ENCODE measurements around the gene ZG16B. TPM values are rescaled to one million over a fixed set of nuclear protein-coding genes. Genes with fewer than 3 reads are reported as not detected.
A peak's percentile ranks its signal among the peaks of the same experiment; 100 is the strongest.

The ZG16B gene
- total RNA-seq, 1 experiment from 2014 or later: 19.9 TPM

DNA sequence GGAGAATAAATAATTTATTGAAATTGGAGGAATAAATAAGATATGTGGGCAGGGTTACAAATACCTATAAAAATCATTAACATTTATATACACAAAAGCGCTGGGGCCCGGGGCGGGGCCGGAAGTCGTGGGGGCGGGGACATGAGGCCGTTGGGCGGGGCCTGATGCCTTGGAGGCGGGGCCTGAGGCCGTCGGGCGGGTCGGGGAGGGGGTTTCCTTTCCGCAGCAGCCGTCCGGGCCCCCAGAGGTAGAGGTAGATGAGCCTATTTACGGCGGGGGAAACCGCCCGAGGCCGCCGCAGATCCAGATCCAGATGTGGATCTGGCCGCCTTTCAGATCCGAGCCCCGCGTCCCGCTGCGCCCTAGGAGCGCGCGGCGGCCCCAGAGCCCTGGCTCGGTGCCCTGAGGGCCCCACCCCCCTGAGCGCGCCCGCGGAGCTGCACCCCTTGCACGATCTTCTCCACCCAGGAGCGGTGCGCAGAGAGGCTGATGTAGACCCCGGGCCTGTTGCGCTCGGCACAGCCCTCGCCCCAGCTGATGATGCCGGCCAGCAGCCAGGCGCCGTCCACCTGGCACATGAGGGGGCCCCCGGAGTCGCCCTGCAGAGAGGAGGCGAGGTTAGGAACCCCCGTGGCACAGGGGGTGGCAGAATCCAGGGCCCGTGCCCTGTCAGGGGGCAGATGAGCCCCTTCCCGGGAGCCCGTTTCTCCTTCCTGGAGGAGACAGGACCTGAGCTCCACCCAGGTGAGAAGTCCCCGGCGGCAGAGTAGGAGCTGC is 22.8 kb downstream of the ZG16B start:
- Histone ChIP-seq H3K27me3 (ENCODE audit: insufficient read depth, low read depth) (no peaks in the 10 kb centered on the region), H3K4me3 (no peak overlapping the region), H3K4me2 (no peak overlapping the region), H2AFZ (no peak overlapping the region), H3K27ac (no peak overlapping the region), H3F3A (ENCODE audit: insufficient read depth, low read depth) (peaks cover 67% of the 10 kb centered on the region), H3K9me2 (ENCODE audit: insufficient read depth) (no peaks in the 10 kb centered on the region), H4K20me1 (ENCODE audit: insufficient read depth) (peaks cover 5% of the 10 kb centered on the region), H3K9me3 (ENCODE audit: insufficient read depth, low read depth) (peaks cover 14% of the 10 kb centered on the region), H3K79me2 (ENCODE audit: low read depth) (peaks cover 37% of the 10 kb centered on the region), H3K36me3 (ENCODE audit: low read depth) (peaks cover 30% of the 10 kb centered on the region), H3K4me1 (replicated peaks; ENCODE audit: insufficient read depth) (peaks cover 43% of the 10 kb centered on the region)
- no peak for DNase-seq
- TF ChIP-seq, protein P1, sequence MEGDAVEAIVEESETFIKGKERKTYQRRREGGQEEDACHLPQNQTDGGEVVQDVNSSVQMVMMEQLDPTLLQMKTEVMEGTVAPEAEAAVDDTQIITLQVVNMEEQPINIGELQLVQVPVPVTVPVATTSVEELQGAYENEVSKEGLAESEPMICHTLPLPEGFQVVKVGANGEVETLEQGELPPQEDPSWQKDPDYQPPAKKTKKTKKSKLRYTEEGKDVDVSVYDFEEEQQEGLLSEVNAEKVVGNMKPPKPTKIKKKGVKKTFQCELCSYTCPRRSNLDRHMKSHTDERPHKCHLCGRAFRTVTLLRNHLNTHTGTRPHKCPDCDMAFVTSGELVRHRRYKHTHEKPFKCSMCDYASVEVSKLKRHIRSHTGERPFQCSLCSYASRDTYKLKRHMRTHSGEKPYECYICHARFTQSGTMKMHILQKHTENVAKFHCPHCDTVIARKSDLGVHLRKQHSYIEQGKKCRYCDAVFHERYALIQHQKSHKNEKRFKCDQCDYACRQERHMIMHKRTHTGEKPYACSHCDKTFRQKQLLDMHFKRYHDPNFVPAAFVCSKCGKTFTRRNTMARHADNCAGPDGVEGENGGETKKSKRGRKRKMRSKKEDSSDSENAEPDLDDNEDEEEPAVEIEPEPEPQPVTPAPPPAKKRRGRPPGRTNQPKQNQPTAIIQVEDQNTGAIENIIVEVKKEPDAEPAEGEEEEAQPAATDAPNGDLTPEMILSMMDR (conservative IDR thresholded peaks at IDR 0.05): no peak
- no peak for TF ChIP-seq EZH2 (IDR thresholded peaks at IDR 0.05; ENCODE audit: low read depth)
- intact Hi-C loops (cut with micrococcal nuclease; ENCODE audit: unreplicated experiment): no loop called here
- ChIA-PET CTCF (no interaction called here), POLR2A (ENCODE audit: unreplicated experiment) (no interaction called here)
- no TSS peak for BruUV-seq (replicated peaks)

DNA sequence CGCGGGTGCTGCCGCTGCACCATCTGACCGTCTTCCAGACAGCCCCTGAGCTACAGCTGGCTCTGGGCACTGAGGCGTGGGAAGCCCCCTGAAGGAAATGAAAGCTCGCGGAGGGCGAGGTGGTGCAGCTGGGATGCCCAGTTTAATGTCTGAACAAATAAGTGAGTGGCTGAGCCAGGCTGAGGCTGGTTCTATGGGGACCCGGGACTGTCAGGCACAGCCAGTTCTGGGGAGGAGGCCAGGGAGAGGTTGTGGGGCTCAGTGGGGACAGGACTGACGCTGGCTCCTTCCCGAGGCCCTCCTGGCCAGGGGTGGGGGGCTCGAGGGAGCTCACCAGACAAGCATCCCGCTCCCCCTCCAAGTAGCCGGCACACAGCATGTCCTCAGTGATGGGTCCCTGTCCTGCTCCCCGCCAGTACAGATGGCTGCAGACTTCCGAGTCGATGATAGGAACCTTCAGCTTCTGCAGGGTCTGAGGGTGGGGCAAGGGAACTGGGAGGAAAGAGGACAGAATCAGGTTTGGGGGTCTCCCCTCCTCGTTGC is 23.5 kb downstream of the ZG16B start:
- Histone ChIP-seq H3K36me3 (ENCODE audit: low read depth) (peaks cover 30% of the 10 kb centered on the region), H3K27ac (no peak overlapping the region), H3K27me3 (ENCODE audit: insufficient read depth, low read depth) (no peaks in the 10 kb centered on the region), H3K79me2 (ENCODE audit: low read depth) (peaks cover 37% of the 10 kb centered on the region), H2AFZ (no peak overlapping the region), H4K20me1 (ENCODE audit: insufficient read depth) (peaks cover 5% of the 10 kb centered on the region), H3K9me2 (ENCODE audit: insufficient read depth) (no peaks in the 10 kb centered on the region), H3F3A (ENCODE audit: insufficient read depth, low read depth) (peaks cover 67% of the 10 kb centered on the region), H3K4me1 (replicated peaks; ENCODE audit: insufficient read depth) (peaks cover 38% of the 10 kb centered on the region), H3K4me3 (no peak overlapping the region), H3K9me3 (ENCODE audit: insufficient read depth, low read depth) (peaks cover 14% of the 10 kb centered on the region), H3K4me2 (no peak overlapping the region)
- BruUV-seq (replicated peaks): no TSS peak
- intact Hi-C loops (cut with micrococcal nuclease; ENCODE audit: unreplicated experiment): no loop called here
- ChIA-PET CTCF (no interaction called here), POLR2A (ENCODE audit: unreplicated experiment) (interaction anchor here (0.6 to 1.0 kb wide), 3 partner anchors 24 to 180 kb away, joined by 3 to 21 read pairs (median 3); partner anchors contain the start of gene ZG16B)
- TF ChIP-seq, protein P1 (conservative IDR thresholded peaks at IDR 0.05): no peak
- TF ChIP-seq EZH2 (IDR thresholded peaks at IDR 0.05; ENCODE audit: low read depth): no peak
- no peak for DNase-seq

DNA sequence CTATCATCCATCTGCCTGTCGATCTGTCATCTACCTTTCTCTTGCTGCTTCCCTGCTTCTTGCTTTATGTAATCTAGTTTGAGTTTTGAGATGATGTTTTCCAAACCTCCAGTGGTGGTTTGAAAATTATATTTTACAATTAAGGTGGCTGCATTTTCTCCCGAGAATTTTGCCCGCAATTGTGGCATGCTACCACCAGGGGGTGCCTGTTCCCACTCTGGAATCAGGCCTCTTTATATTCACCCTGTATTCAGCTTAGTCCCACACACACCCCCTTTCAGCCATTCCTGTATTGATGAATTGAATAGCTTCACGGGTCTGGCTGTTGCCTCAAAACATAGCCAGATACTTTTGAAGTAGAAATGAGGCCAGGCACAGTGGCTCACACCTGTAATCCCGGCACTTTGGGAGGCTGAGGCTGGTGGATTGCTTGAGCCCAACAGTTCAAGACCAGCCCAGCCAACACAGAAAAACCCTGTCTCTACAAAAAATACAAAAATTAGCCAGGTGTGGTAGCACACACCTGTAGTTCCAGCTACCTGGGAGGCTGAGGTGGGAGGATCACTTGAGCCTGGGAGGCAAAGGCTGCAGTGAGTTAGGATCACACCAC is 24.7 kb downstream of the ZG16B start:
- Histone ChIP-seq H3K9me3 (ENCODE audit: insufficient read depth, low read depth) (peaks cover 14% of the 10 kb centered on the region), H3K9me2 (ENCODE audit: insufficient read depth) (no peaks in the 10 kb centered on the region), H3K27ac (no peak overlapping the region), H3K36me3 (ENCODE audit: low read depth) (peaks cover 30% of the 10 kb centered on the region), H3K4me1 (replicated peaks; ENCODE audit: insufficient read depth) (peaks cover 40% of the 10 kb centered on the region), H2AFZ (no peak overlapping the region), H3K4me2 (no peak overlapping the region), H3F3A (ENCODE audit: insufficient read depth, low read depth) (peaks cover 67% of the 10 kb centered on the region), H3K79me2 (ENCODE audit: low read depth) (peaks cover 37% of the 10 kb centered on the region), H4K20me1 (ENCODE audit: insufficient read depth) (peaks cover 5% of the 10 kb centered on the region), H3K4me3 (peak overlapping the region; percentile 27; the same call in 1 of the 2 replicates), H3K27me3 (ENCODE audit: insufficient read depth, low read depth) (no peaks in the 10 kb centered on the region)
- no peak for DNase-seq
- POLR2A ChIA-PET (ENCODE audit: unreplicated experiment): interaction anchor here (0.6 to 0.7 kb wide), 2 partner anchors 44 to 185 kb away, joined by 3 to 4 read pairs; no protein-coding TSS in a partner anchor
- no TSS peak for BruUV-seq (replicated peaks)
- intact Hi-C loops (cut with micrococcal nuclease; ENCODE audit: unreplicated experiment): loop anchor here (5.0 kb wide), 1 partner anchor 38 kb away; the partner anchor contains the start of gene PRSS21
- TF ChIP-seq, protein P1 (conservative IDR thresholded peaks at IDR 0.05): peak; percentile 96
- TF ChIP-seq EZH2 (IDR thresholded peaks at IDR 0.05; ENCODE audit: low read depth): no peak
- CTCF ChIA-PET: no interaction called here
